WTC11 (cell line): ENCODE measurements around the gene PLXNB2. TPM values are rescaled to one million over a fixed set of nuclear protein-coding genes. Genes with fewer than 3 reads are reported as not detected.

ENCODE experiments used
- ATAC-seq: fragments of 200-7000 bp; cut with Tn5 transposase; 2 replicates; pipeline ENCODE4 v1.10.0; 2021; ENCODE audit warnings: mild to moderate bottlenecking, moderate library complexity
- CTCF ChIA-PET: fragments of 300-600 bp; sonication (Branson Sonifier 250); formaldehyde crosslinking; loops from one replicate; lab custom pipeline; 2021; ENCODE audit warnings: antibody characterized with exemption; lab: Charles Lee
- POLR2A ChIA-PET: fragments of 350-600 bp; sonication (Branson Sonifier 250); formaldehyde crosslinking; loops from one replicate; lab custom pipeline; 2021; ENCODE audit warnings: antibody characterized with exemption; lab: Charles Lee
- DNase-seq: peaks from one replicate; pipeline ENCODE4 v3.0.0; 2021; ENCODE audit warnings: low spot score
- H3K27ac Mint-ChIP-seq: 2 replicates; pipeline ENCODE4 v1.8.0; 2021; ENCODE audit warnings: mixed read lengths
- H3K27me3 Mint-ChIP-seq: 2 replicates; pipeline ENCODE4 v1.8.0; 2021; ENCODE audit warnings: low read depth, mild to moderate bottlenecking, moderate library complexity, mixed read lengths
- H3K36me3 Mint-ChIP-seq: 2 replicates; pipeline ENCODE4 v1.8.0; 2021; ENCODE audit warnings: mixed read lengths
- H3K4me1 Mint-ChIP-seq: 2 replicates; pipeline ENCODE4 v1.8.0; 2022; ENCODE audit warnings: mixed read lengths
- H3K4me3 Mint-ChIP-seq: 2 replicates; pipeline ENCODE4 v1.8.0; 2021; ENCODE audit warnings: mild to moderate bottlenecking, moderate library complexity, mixed read lengths
- H3K9me3 Mint-ChIP-seq: 2 replicates; pipeline ENCODE4 v1.8.0; 2021; ENCODE audit warnings: mixed read lengths
- AFF4 ChIP-seq: sonication (generic); formaldehyde crosslinking; IDR thresholded peaks from 2 replicates; pipeline ENCODE4 v1.8.1; 2023; ENCODE audit warnings: mild to moderate bottlenecking, missing genetic modification reagents, borderline replicate concordance
- ATF1 ChIP-seq: sonication (generic); formaldehyde crosslinking; IDR thresholded peaks from 2 replicates; pipeline ENCODE4 v1.8.1; 2023; ENCODE audit warnings: mild to moderate bottlenecking, moderate library complexity, missing genetic modification reagents
- ATF3 ChIP-seq: sonication (generic); formaldehyde crosslinking; conservative IDR thresholded peaks from 2 replicates; pipeline ENCODE4 v1.8.1; 2022; ENCODE audit warnings: mild to moderate bottlenecking, missing genetic modification reagents
- E2F1 ChIP-seq: sonication (generic); formaldehyde crosslinking; IDR thresholded peaks from 2 replicates; pipeline ENCODE4 v1.8.0; 2022; ENCODE audit warnings: mild to moderate bottlenecking, missing genetic modification reagents
- HMGA2 ChIP-seq: fragments of 250-450 bp; sonication (Bioruptor Pico); IDR thresholded peaks from 2 replicates; pipeline ENCODE4 v1.4.0; 2021; ENCODE audit warnings: mild to moderate bottlenecking, moderate library complexity
- IRF1 ChIP-seq: sonication (generic); formaldehyde crosslinking; IDR thresholded peaks from 2 replicates; pipeline ENCODE4 v1.8.0; 2023; ENCODE audit warnings: missing genetic modification reagents
- JAZF1 ChIP-seq: fragments of 250-450 bp; sonication (Bioruptor Pico); IDR thresholded peaks from 2 replicates; pipeline ENCODE4 v1.9.0; 2021; ENCODE audit warnings: moderate library complexity, mild to moderate bottlenecking, inconsistent platforms
- MXD4 ChIP-seq: fragments of 250-450 bp; sonication (Bioruptor Pico); IDR thresholded peaks from 2 replicates; pipeline ENCODE4 v1.8.0; 2021; ENCODE audit warnings: mild to moderate bottlenecking, moderate library complexity, borderline replicate concordance
- NFE2L1 ChIP-seq: sonication (generic); formaldehyde crosslinking; IDR thresholded peaks from 2 replicates; pipeline ENCODE4 v1.8.1; 2023; ENCODE audit warnings: missing genetic modification reagents
- TEAD4 ChIP-seq: sonication (generic); formaldehyde crosslinking; IDR thresholded peaks from 2 replicates; pipeline ENCODE4 v1.8.0; 2022; ENCODE audit warnings: mild to moderate bottlenecking, missing genetic modification reagents
- USF1 ChIP-seq: sonication (generic); formaldehyde crosslinking; IDR thresholded peaks from 2 replicates; pipeline ENCODE4 v1.8.0; 2022; ENCODE audit warnings: mild to moderate bottlenecking, missing genetic modification reagents
- ZNF138 ChIP-seq: sonication (generic); formaldehyde crosslinking; conservative IDR thresholded peaks from 2 replicates; pipeline ENCODE4 v1.8.1; 2022; ENCODE audit warnings: mild to moderate bottlenecking, moderate library complexity, missing genetic modification reagents
- ZNF263 ChIP-seq: sonication (generic); formaldehyde crosslinking; IDR thresholded peaks from 2 replicates; pipeline ENCODE4 v1.8.1; 2022; ENCODE audit warnings: low read depth, mild to moderate bottlenecking, moderate library complexity, missing genetic modification reagents
- ZNF281 ChIP-seq: sonication (generic); formaldehyde crosslinking; IDR thresholded peaks from 2 replicates; pipeline ENCODE4 v1.8.0; 2023; ENCODE audit warnings: mild to moderate bottlenecking, missing genetic modification reagents
- ZNF317 ChIP-seq: sonication (generic); formaldehyde crosslinking; IDR thresholded peaks from 2 replicates; pipeline ENCODE4 v1.8.1; 2023; ENCODE audit warnings: low read depth, mild to moderate bottlenecking, moderate library complexity, missing genetic modification reagents, borderline replicate concordance
- ZNF425 ChIP-seq: fragments of 250-450 bp; sonication (Bioruptor Pico); conservative IDR thresholded peaks from 2 replicates; pipeline ENCODE4 v1.9.0; 2021; ENCODE audit warnings: mild to moderate bottlenecking
- ZNF512 ChIP-seq: sonication (generic); formaldehyde crosslinking; IDR thresholded peaks from 2 replicates; pipeline ENCODE4 v1.8.1; 2022; ENCODE audit warnings: missing genetic modification reagents, borderline replicate concordance
- ZNF532 ChIP-seq: fragments of 250-450 bp; sonication (Bioruptor Pico); IDR thresholded peaks from 2 replicates; pipeline ENCODE4 v1.9.0; 2021; ENCODE audit warnings: mild to moderate bottlenecking, borderline replicate concordance
- total RNA-seq: library from RNA; stranded (reverse); gene quantifications from 3 replicates; pipeline ENCODE4 v1.2.3, GENCODE V29; 2021

Gene PLXNB2
- total RNA-seq, 1 experiment from 2014 or later = 113 TPM

GRCh38 chr22:50280022-50280707, 27.3 kb downstream of the PLXNB2 start:
- H3K27ac Mint-ChIP-seq = no peak overlapping the region
- ATAC-seq (no peak), DNase-seq (no peak)
- no peaks in the 10 kb centered on the region for H3K9me3 Mint-ChIP-seq
- H3K4me1 Mint-ChIP-seq = no peaks in the 10 kb centered on the region
- H3K36me3 Mint-ChIP-seq = peaks cover 43% of the 10 kb centered on the region
- ChIA-PET POLR2A (no interaction called here), CTCF (no interaction called here)
- no peaks in the 10 kb centered on the region for H3K27me3 Mint-ChIP-seq
- H3K4me3 Mint-ChIP-seq = no peak overlapping the region
- TF ChIP-seq ZNF281 (CRISPR knock-in tag) (no peak), AFF4 (CRISPR knock-in tag) (no peak), E2F1 (CRISPR knock-in tag) (no peak), ZNF532 (CRISPR knock-in tag) (no peak), ATF1 (no peak), ZNF138 (CRISPR knock-in tag) (no peak), TEAD4 (CRISPR knock-in tag) (no peak), ZNF425 (CRISPR knock-in tag) (no peak), ZNF317 (CRISPR knock-in tag) (no peak), IRF1 (CRISPR knock-in tag) (no peak), HMGA2 (CRISPR knock-in tag) (no peak), NFE2L1 (CRISPR knock-in tag) (no peak), MXD4 (no peak), ZNF263 (CRISPR knock-in tag) (no peak), JAZF1 (CRISPR knock-in tag) (no peak), ATF3 (CRISPR knock-in tag) (no peak), ZNF512 (no peak), USF1 (no peak)
